HuH-7.5 (cell line): ENCODE data around the gene COL4A4.
"Not testable (repeated sequence)": the region's sequence is repeated elsewhere in the genome, so short reads cannot be mapped to it uniquely, and the experiment has no call there.

Source experiments
- DNase-seq: peaks from one replicate; pipeline ENCODE4 v3.0.0; 2011; ENCODE audit warnings: low spot score

COL4A4 gene

GRCh38 chr2:227163998-227164762 lies at the start of gene COL4A4, which contains the start of gene COL4A3:
Gene COL4A4, minus strand, starts transcription at chr2:227164205. Its CDS starts 16,722 bp downstream, at chr2:227147483.
Gene COL4A3, plus strand, starts transcription at chr2:227164624. Its CDS starts 103 bp downstream, at chr2:227164727.
- peak; percentile 23 for DNase-seq

GRCh38 chr2:227207573-227207972 lies 43.6 kb upstream of the COL4A4 start:
- no peak for DNase-seq

DNA sequence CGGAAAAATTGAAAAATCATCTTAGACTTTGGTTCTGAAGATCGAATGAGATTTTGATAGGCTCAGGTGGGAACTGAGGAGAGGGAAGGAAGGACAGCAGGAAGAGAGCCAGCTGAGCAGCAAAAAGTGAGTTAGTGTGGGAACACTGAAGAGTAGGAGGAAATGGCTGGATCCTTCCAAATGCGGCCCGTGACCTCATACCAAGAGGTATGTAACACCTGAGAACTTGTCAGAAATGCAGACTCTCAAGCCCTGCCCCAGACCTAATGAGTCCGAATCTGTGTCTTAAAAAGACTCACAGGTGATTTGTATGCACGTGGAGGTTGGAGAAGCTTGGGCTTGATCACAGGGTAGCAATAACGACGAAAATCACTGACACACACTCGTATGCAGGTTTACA lies 42.4 kb upstream of the COL4A4 start:
- no peak for DNase-seq

DNA sequence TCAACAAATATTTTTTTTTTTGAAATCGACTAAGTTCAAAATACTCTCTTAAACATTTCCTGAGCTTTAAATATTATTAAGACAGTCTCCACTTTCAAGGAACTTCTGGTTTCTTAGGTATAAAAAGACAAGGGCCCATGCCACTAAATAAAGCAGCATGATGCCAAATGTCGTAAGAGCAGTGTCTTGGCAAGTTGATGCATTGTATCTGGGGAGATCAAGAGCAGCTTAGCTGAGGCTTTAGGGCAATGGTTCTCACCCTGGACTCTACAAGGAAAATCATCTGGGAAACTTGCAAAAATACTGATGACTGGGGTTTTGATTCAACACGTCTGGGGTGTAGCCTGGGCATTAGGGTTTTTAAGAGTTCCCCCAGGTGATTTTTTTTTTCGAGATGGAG lies 41.7 kb upstream of the COL4A4 start:
- no peak for DNase-seq

- DNase-seq, result no peak
These were observed 40.4 kb upstream of the COL4A4 start for GRCh38 chr2:227204452-227204851.

DNA sequence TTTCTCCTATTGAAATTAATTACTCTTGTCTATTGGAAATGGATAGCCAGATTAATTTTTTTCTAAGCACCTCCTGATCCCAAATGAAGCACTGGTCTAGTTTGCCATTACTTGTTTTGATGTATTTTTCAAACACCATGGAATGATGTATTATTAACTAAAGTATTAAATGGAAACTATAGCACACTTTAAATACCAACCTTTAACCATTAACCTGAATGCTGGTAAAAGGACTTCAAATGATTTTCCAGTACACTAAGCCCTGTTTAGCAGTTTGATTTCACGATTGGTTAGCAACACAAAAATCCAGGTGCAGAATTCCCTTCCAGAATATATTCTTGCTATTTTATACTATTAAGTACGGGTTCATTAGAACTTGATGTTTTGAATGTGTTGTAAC lies 37.8 kb upstream of the COL4A4 start:
- no peak for DNase-seq

- no peak for DNase-seq
These were observed 34.9 kb upstream of the COL4A4 start for GRCh38 chr2:227198866-227199265.

DNA sequence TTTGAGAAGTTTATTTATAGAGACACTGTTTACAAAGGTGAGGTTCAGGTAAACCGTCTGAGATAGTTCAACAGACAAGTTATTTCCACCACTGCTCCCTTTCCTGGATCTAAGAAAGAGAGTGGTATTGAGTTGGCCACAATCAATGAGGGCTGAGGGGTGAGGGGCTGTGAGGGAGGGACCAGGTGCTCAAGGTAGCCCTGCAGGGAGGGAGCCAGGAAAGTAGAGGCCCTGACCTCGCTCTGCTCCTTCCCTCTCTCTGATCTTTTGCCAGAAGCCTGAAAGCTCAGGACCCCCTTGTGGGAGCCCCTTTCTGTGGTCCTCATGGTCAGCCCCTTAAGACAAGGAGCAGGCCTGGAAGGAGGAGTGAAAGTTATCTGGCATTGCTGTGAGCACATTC lies 30.2 kb upstream of the COL4A4 start:
- DNase-seq, result no peak

DNA sequence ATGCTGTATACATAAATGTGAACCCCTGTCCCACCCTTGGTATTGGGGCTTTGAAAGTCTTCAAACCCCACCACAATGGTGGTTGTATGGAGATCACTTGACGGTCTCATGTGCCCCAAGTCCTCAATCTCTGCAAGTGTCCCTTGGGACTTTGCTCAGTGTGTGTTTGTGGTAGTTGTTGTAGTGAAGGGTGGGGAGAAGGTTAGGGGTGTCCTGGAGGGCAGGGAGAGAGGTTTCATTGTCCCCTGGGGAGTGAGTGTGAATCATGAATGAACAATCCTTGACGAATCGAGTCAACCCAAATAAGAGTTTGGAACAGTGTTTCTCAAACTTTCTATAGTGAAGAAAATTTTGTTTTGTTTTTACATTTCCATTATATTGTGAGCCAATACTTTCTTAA lies 28.5 kb upstream of the COL4A4 start:
- DNase-seq, result no peak

DNA sequence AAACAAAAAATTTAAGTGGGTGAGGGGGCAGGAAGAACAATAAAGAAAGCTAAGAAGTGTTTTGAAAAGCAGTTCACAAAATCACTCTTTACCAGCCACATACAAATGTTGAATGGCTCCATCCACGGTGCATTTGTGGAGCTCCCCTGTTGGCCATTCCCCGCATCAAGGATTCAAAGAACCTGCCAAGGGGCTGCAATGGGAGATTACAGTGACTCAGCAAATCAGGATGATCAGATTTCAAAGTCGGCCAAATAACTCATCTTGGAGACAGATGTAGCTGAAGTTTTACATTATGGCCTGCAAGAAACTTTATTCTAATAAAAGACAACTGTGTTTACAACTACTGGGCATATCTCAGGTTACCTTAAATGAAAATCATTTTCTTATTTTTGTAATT lies 27.4 kb upstream of the COL4A4 start:
- DNase-seq, result no peak

- DNase-seq, result no peak
These were observed 24.3 kb upstream of the COL4A4 start for GRCh38 chr2:227188292-227188691.

GRCh38 chr2:227186751-227187150 lies 22.7 kb upstream of the COL4A4 start:
- DNase-seq, result no peak

- no peak for DNase-seq
These were observed 21.7 kb upstream of the COL4A4 start for GRCh38 chr2:227185615-227186232.

- DNase-seq, result no peak
These were observed 19.8 kb upstream of the COL4A4 start for GRCh38 chr2:227183657-227184367.

DNA sequence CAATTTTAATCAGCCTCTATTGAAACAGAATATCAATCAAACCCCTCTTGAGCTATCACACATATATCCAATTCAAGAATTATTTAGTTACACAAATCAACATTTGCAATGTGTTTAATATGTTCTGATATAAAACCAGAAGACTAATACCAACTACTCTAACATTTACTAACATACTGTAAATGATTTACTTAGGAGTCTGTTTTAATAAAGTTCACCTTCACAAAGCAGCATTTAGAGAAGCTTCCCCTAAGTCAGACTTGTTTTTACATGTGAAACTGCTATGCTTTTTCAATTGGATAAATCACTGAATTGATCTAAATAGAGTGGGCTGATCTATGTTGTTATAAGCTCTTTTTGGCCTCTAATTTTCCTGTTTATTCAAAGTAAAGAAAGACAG lies 18.8 kb upstream of the COL4A4 start:
- DNase-seq, result no peak

DNA sequence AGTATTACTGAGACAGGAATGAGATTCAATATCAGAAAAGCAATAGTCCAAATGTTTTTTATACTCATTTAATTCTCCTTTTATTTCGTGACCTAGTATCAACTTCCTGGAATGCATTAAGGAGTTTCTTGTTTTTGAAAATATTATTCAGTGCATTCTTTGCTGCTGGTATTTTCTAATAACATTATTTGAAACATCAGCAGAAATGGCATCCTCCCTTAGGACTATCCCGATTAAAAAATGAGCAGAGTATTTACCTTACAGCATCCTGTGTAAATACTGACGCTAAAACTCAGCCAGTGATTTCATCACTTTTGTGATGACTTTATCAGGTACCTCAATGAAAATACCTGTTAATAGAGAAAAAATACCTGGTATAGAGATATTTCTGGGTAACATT lies 16.8 kb upstream of the COL4A4 start:
- DNase-seq, result no peak

DNA sequence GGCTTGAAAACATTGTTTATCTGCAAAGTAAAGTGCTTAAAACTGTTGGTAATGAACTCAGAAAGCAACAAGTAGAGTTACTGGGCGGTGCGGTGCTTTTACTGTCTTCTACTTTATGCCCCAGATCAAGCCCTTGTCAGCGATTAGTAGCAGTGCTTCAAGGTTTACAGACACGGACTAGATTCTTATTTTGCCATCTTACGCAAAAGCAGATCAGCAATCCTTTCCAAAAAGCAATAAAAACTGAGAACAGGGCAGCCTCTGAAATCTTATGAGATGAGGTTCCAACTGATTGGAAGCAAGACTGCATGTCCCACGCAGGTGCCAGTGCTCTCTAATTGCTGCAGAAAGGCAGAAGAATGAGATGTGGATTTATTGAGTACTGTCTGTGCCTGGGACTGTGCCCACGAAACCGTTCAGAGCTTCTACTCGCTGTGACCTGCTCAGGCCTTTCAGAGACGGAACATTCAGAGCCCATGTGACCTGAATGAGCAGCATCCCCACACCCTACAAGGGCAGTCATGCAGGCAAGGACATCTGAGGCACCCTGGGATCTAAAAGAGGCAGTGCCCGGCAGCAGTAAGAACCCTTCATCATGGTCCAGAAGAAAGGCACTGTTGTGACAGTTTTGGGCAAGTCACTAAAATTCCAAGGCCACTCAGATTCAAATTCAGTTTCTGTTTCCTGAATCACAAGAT lies 16.1 kb upstream of the COL4A4 start:
- DNase-seq, result no peak

GRCh38 chr2:227177592-227178336 lies 13.8 kb upstream of the COL4A4 start:
- DNase-seq, result no peak

DNA sequence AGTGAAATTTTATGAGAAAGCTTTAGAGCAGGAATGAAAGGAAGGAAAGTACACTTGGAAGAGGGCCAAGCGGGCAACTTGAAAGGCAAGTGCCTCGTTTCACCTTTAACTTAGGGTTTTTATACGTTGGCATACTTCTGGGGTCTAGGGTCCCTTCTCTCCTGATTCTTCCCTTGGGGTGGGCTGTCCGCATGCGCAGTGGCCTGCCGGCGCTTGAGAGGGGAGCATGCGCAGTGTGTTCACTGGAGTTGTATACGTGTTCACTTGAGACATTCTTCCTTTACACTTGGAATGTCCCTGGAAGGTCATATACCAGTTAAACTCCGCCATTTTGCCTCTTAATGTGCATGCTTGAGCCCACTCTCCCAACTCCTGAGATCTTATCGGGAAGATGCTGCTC lies 7.8 kb upstream of the COL4A4 start:
- not testable (repeated sequence) for DNase-seq

DNA sequence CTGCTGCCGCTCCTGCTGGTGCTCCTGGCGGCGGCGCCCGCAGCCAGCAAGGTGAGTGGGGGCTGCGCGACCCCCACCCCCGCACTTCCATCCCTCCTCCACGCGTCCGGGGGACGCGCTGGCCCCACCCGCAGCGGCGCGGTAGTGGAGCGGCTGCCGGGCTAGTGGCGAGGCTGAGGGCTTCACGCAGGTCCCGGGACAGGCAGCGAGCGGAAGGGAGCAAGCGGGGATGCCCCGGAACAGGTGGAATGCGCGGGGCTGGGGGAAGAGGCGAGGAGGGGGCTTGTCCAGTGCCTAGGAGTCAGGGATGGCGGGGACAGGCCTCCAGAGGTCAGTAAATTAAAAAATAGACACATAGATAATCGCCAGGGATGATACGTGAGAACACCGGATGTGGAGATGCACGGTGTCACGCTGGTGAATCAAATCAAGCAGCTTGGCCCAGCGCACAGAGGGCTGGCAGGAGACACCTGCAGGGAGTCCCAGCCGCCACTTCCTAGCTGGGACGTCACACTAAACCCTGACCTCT lies 822 bp upstream of the COL4A4 start:
- DNase-seq, result no peak

- no peak for DNase-seq
These were observed 464 bp downstream of the COL4A4 start for GRCh38 chr2:227163485-227163997.
